HL-60 (cell line): Measurements from ENCODE around the gene ZSWIM7.

Experiments used
- DNase-seq, 2 experiments: peaks; one replicate each; pipeline ENCODE4 v3.0.0-alpha.2; 2010 to 2020; ENCODE audit warnings: low read depth in 1 of 2, low spot score in 1 of 2
- H3K27ac ChIP-seq: fragments of 250-450 bp; sonication (Bioruptor Pico); replicated peaks from 2 replicates; pipeline ENCODE4 v1.5.1; 2020; ENCODE audit warnings: mild to moderate bottlenecking, moderate library complexity
- H3K27me3 ChIP-seq: fragments of 250-450 bp; sonication (Bioruptor Pico); 2 replicates; pipeline ENCODE4 v1.5.1; 2021; ENCODE audit warnings: mild to moderate bottlenecking, moderate library complexity; ENCODE audit not compliant: insufficient read depth, poor library complexity, severe bottlenecking
- H3K4me3 ChIP-seq: replicated peaks from 2 replicates; pipeline ENCODE4 v1.5.1; 2011; ENCODE audit warnings: mild to moderate bottlenecking, control low read depth, low read length; ENCODE audit not compliant: insufficient read depth
- CTCF ChIP-seq: IDR thresholded peaks from one replicate; pipeline ENCODE4 v1.5.1; 2011; ENCODE audit warnings: low read length, control low read depth, inconsistent platforms; ENCODE audit not compliant: insufficient read depth
- GABPA ChIP-seq: IDR thresholded peaks from 2 replicates; pipeline ENCODE4 v1.6.1; 2012; ENCODE audit warnings: low read depth
- POLR2AphosphoS5 ChIP-seq: IDR thresholded peaks from 2 replicates; pipeline ENCODE4 v1.6.1; 2012; ENCODE audit warnings: low read depth
- REST ChIP-seq: IDR thresholded peaks from 2 replicates; pipeline ENCODE4 v1.6.1; 2012; ENCODE audit warnings: low read depth; ENCODE audit not compliant: insufficient replicate concordance
- SPI1 ChIP-seq: IDR thresholded peaks from 2 replicates; pipeline ENCODE4 v1.6.1; 2012; ENCODE audit warnings: low read depth, mild to moderate bottlenecking, borderline replicate concordance

ZSWIM7 gene

GRCh38 chr17:16003841-16004240, 4.3 kb upstream of the ZSWIM7 start:
- no peak for DNase-seq
- no peak for TF ChIP-seq CTCF
- TF ChIP-seq POLR2AphosphoS5 = no peak
- no peak for TF ChIP-seq GABPA
- TF ChIP-seq SPI1 = no peak
- TF ChIP-seq REST = no peak
- H3K27me3 ChIP-seq = no peaks in the 10 kb centered on the region
- H3K4me3 ChIP-seq = no peak overlapping the region
- no peak overlapping the region for H3K27ac ChIP-seq

GRCh38 chr17:16002708-16003260, 3.3 kb upstream of the ZSWIM7 start:
- Histone ChIP-seq H3K27me3 (no peaks in the 10 kb centered on the region), H3K4me3 (no peak overlapping the region), H3K27ac (no peak overlapping the region)
- TF ChIP-seq CTCF (no peak), SPI1 (no peak), REST (no peak), GABPA (no peak), POLR2AphosphoS5 (no peak)
- no peak for DNase-seq

GRCh38 chr17:16001226-16001897, 1.9 kb upstream of the ZSWIM7 start:
- Histone ChIP-seq H3K27ac (no peak overlapping the region), H3K27me3 (no peaks in the 10 kb centered on the region), H3K4me3 (no peak overlapping the region)
- no peak for DNase-seq
- TF ChIP-seq POLR2AphosphoS5 = no peak
- no peak for TF ChIP-seq GABPA
- no peak for TF ChIP-seq REST
- TF ChIP-seq SPI1 = no peak
- TF ChIP-seq CTCF = no peak
